GM23248 (cell line): ENCODE results near the gene TDRD3. TPM values are rescaled to one million over a fixed set of nuclear protein-coding genes. Genes with fewer than 3 reads are reported as not detected.

ENCODE experiments used
- DNase-seq: peaks from one replicate; pipeline ENCODE4 v3.0.0-alpha.2; 2015
- H2AFZ ChIP-seq: fragments of 200-600 bp; sonication (generic); 2 replicates; pipeline ENCODE4 v1.6.1; 2016; ENCODE audit warnings: antibody characterized with exemption
- H3F3A ChIP-seq: fragments of 200-600 bp; sonication (generic); 2 replicates; pipeline ENCODE4 v1.6.1; 2016; ENCODE audit warnings: mild to moderate bottlenecking, antibody characterized with exemption, mixed run types; ENCODE audit not compliant: insufficient read depth
- H3K27ac ChIP-seq: fragments of 200-600 bp; sonication (generic); 2 replicates; pipeline ENCODE4 v1.5.1; 2016; ENCODE audit warnings: mild to moderate bottlenecking
- H3K27me3 ChIP-seq: fragments of 200-600 bp; sonication (generic); replicated peaks from 2 replicates; pipeline ENCODE4 v1.6.1; 2016; ENCODE audit warnings: mild to moderate bottlenecking; ENCODE audit not compliant: insufficient read depth
- H3K36me3 ChIP-seq: fragments of 200-600 bp; sonication (generic); 2 replicates; pipeline ENCODE4 v1.6.1; 2016; ENCODE audit warnings: low read depth, mild to moderate bottlenecking
- H3K4me1 ChIP-seq: fragments of 200-600 bp; sonication (generic); 2 replicates; pipeline ENCODE4 v1.6.1; 2016; ENCODE audit warnings: mild to moderate bottlenecking; ENCODE audit not compliant: insufficient read depth
- H3K4me2 ChIP-seq: fragments of 200-600 bp; sonication (generic); one replicate; pipeline ENCODE4 v1.6.1; 2016; ENCODE audit warnings: mild to moderate bottlenecking; ENCODE audit not compliant: unreplicated experiment
- H3K4me3 ChIP-seq: fragments of 200-600 bp; sonication (generic); 2 replicates; pipeline ENCODE4 v1.5.1; 2016; ENCODE audit warnings: mild to moderate bottlenecking
- H3K79me2 ChIP-seq: fragments of 200-600 bp; sonication (generic); 2 replicates; pipeline ENCODE4 v1.6.1; 2016; ENCODE audit warnings: mild to moderate bottlenecking; ENCODE audit not compliant: insufficient read depth
- H3K9ac ChIP-seq: fragments of 200-600 bp; sonication (generic); 2 replicates; pipeline ENCODE4 v1.6.1; 2016; ENCODE audit warnings: mild to moderate bottlenecking
- H3K9me2 ChIP-seq: fragments of 200-600 bp; sonication (generic); 2 replicates; pipeline ENCODE4 v1.6.1; 2016; ENCODE audit warnings: mixed run types, mild to moderate bottlenecking, moderate library complexity; ENCODE audit not compliant: insufficient read depth
- H3K9me3 ChIP-seq: fragments of 200-600 bp; sonication (generic); one replicate; pipeline ENCODE4 v1.6.1; 2017; ENCODE audit warnings: low read depth
- H4K20me1 ChIP-seq: fragments of 200-600 bp; sonication (generic); 2 replicates; pipeline ENCODE4 v1.6.0; 2016; ENCODE audit not compliant: insufficient read depth
- EZH2 ChIP-seq: fragments of 200-600 bp; sonication (generic); IDR thresholded peaks from 2 replicates; pipeline ENCODE4 v1.6.1; 2018; ENCODE audit warnings: antibody characterized with exemption, mild to moderate bottlenecking; ENCODE audit not compliant: insufficient read depth, poor library complexity, severe bottlenecking
- EZH2phosphoT487 ChIP-seq: fragments of 200-600 bp; sonication (generic); IDR thresholded peaks from 2 replicates; pipeline ENCODE4 v1.6.1; 2018; ENCODE audit warnings: antibody characterized with exemption, moderate library complexity, mild to moderate bottlenecking, low read depth; ENCODE audit not compliant: insufficient read depth
- WGBS, 2 experiments: methylation state at CpG; one replicate each; pipeline ENCODE4 v1.1.6; 2015 to 2017; ENCODE audit warnings: low lambda C conversion rate in 2 of 2, low coverage in 1 of 2; ENCODE audit errors: missing lambda C conversion rate in 2 of 2; 5-methylcytosine and 5-hydroxymethylcytosine counted together
- in situ Hi-C: fragments of 300-500 bp; cut with MboI; formaldehyde crosslinking; loops from 2 replicates; pipeline ENCODE4 v1.15.0; 2020
- polyA plus RNA-seq: library from polyadenylated mRNA; unstranded; fragments of >200 nt; fragmentation: Nextera tagmentation; extraction: Ambion mirVana; gene quantifications from 2 replicates; pipeline ENCODE4 v1.2.1, GENCODE V29; 2016
- total RNA-seq: library from RNA; depleted of rRNA; stranded (reverse); fragments of >200 nt; shearing (Covaris generic); gene quantifications from 2 replicates; pipeline ENCODE4 v1.2.3, GENCODE V29; 2014

The TDRD3 gene
- total and polyA plus RNA-seq, 2 experiments from 2014 or later, result 7.9 to 9.1 TPM

DNA sequence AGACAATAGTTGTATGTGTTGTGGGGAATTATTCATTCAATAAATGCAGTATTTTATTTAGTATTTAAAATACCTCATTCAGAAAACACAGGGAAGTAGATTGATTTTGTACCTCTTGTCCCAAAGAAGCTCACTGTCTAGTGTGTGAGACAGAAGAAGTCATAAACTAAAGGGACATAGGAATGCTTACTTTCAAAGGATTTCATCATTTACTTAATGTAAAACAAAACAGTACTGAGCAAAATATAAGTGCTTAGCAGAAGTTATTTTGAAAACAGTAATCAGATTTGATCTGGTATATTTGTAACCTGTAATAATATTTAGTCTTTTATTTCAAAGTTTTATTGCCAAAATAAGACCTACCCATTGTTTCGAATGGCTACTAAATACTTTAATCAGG is 117.9 kb downstream of the TDRD3 start:
- no peaks in the 10 kb centered on the region for H3K36me3 ChIP-seq
- no peak overlapping the region for H3K27ac ChIP-seq
- H3K79me2 ChIP-seq, result no peaks in the 10 kb centered on the region
- WGBS, 2 experiments, result 93 to 100% methylated on average over 1 of the region's 1 CpG
- no peak overlapping the region for H3K4me3 ChIP-seq
- H3F3A ChIP-seq, result no peaks in the 10 kb centered on the region
- H3K4me1 ChIP-seq, result no peaks in the 10 kb centered on the region
- TF ChIP-seq EZH2 (no peak), EZH2phosphoT487 (no peak)
- no peaks in the 10 kb centered on the region for H4K20me1 ChIP-seq
- no peak overlapping the region for H3K4me2 ChIP-seq
- in situ Hi-C loops, result no loop called here
- DNase-seq, result no peak
- H2AFZ ChIP-seq, result no peak overlapping the region
- no peaks in the 10 kb centered on the region for H3K9me3 ChIP-seq
- no peak overlapping the region for H3K9ac ChIP-seq
- H3K9me2 ChIP-seq, result no peaks in the 10 kb centered on the region
- no peaks in the 10 kb centered on the region for H3K27me3 ChIP-seq

- DNase-seq, result no peak
- H3K4me2 ChIP-seq, result no peak overlapping the region
- H3K27ac ChIP-seq, result no peak overlapping the region
- H3K27me3 ChIP-seq, result no peaks in the 10 kb centered on the region
- H3K9me2 ChIP-seq, result no peaks in the 10 kb centered on the region
- in situ Hi-C loops, result no loop called here
- no peaks in the 10 kb centered on the region for H3F3A ChIP-seq
- no peaks in the 10 kb centered on the region for H4K20me1 ChIP-seq
- no peak overlapping the region for H3K9ac ChIP-seq
- TF ChIP-seq EZH2 (no peak), EZH2phosphoT487 (no peak)
- no peaks in the 10 kb centered on the region for H3K79me2 ChIP-seq
- H3K4me1 ChIP-seq, result no peaks in the 10 kb centered on the region
- no peak overlapping the region for H2AFZ ChIP-seq
- no peaks in the 10 kb centered on the region for H3K9me3 ChIP-seq
- no peak overlapping the region for H3K4me3 ChIP-seq
- no peaks in the 10 kb centered on the region for H3K36me3 ChIP-seq
These were observed 122.5 kb downstream of the TDRD3 start for GRCh38 chr13:60519496-60519895.

DNA sequence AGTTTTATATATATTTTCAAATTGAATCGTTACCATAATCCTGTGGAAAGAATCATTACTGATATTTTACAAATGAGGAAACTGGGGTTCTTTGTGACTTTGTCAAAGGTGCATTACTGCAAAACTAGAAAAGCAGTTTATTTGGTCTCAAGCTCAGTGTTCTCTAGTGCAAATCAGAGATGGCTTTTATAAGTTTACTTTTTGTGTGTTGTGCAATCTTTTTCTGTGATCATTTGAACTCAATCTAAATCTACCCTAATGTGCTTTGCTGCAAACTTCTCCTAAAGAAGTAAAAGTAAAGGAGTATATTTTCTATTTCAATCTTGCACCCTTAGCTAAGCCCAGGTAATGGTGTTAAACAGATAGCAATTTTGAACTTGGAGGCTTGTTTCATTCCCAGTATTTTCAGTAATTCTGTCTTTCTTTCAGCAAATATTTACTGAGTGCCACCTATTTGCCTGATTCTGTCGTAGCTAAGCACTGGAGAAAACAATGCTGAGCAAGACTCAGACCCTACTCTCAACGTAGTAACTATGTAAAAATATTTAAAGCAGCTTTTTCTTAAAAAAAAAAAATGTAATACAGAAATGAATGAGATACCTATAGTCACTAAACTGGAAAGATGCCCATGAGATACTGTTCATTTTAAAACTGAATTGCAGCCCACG is 124.0 kb downstream of the TDRD3 start:
- Histone ChIP-seq H3K4me3 (no peak overlapping the region), H3K36me3 (no peaks in the 10 kb centered on the region), H3K9ac (no peak overlapping the region), H3K27me3 (no peaks in the 10 kb centered on the region), H3K9me3 (no peaks in the 10 kb centered on the region), H3K4me2 (no peak overlapping the region), H3K9me2 (no peaks in the 10 kb centered on the region), H2AFZ (no peak overlapping the region), H3K27ac (no peak overlapping the region), H4K20me1 (no peaks in the 10 kb centered on the region), H3K79me2 (no peaks in the 10 kb centered on the region), H3F3A (no peaks in the 10 kb centered on the region), H3K4me1 (no peaks in the 10 kb centered on the region)
- no peak for DNase-seq
- 91 to 95% methylated on average over 4 of the region's 4 CpGs for WGBS, 2 experiments
- in situ Hi-C loops, result no loop called here
- TF ChIP-seq EZH2 (no peak), EZH2phosphoT487 (no peak)

- Histone ChIP-seq H3K27me3 (no peaks in the 10 kb centered on the region), H3K4me2 (no peak overlapping the region), H3K27ac (no peak overlapping the region), H2AFZ (no peak overlapping the region), H3K4me1 (no peaks in the 10 kb centered on the region), H3K4me3 (no peak overlapping the region), H4K20me1 (no peaks in the 10 kb centered on the region), H3K36me3 (no peaks in the 10 kb centered on the region), H3K9me2 (no peaks in the 10 kb centered on the region), H3F3A (no peaks in the 10 kb centered on the region), H3K9ac (no peak overlapping the region), H3K9me3 (no peaks in the 10 kb centered on the region), H3K79me2 (no peaks in the 10 kb centered on the region)
- in situ Hi-C loops, result no loop called here
- no peak for TF ChIP-seq EZH2phosphoT487
- no peak for TF ChIP-seq EZH2
- 50 to 55% methylated on average over 1 of the region's 1 CpG for WGBS, 2 experiments
- DNase-seq, result no peak
These were observed 141.5 kb downstream of the TDRD3 start for GRCh38 chr13:60538566-60538965.

- Histone ChIP-seq H4K20me1 (no peaks in the 10 kb centered on the region), H3K27me3 (no peaks in the 10 kb centered on the region), H3K4me2 (no peak overlapping the region), H3K4me1 (no peaks in the 10 kb centered on the region), H2AFZ (no peak overlapping the region), H3K4me3 (no peak overlapping the region), H3K9me2 (no peaks in the 10 kb centered on the region), H3K79me2 (no peaks in the 10 kb centered on the region), H3K36me3 (no peaks in the 10 kb centered on the region), H3F3A (no peaks in the 10 kb centered on the region), H3K9me3 (no peaks in the 10 kb centered on the region), H3K27ac (no peak overlapping the region), H3K9ac (no peak overlapping the region)
- no peak for DNase-seq
- WGBS, 2 experiments, result 94 to 96% methylated on average over 4 of the region's 4 CpGs
- no peak for TF ChIP-seq EZH2phosphoT487
- in situ Hi-C loops, result no loop called here
These were observed 143.3 kb downstream of the TDRD3 start for GRCh38 chr13:60540276-60540675.
